Measurements from ENCODE around the gene PLAA. TPM values are rescaled to one million over a fixed set of nuclear protein-coding genes. Genes with fewer than 3 reads are reported as not detected.

PLAA gene
- total RNA-seq, 2 experiments from 2014 or later, result 29.8 to 31.9 TPM

DNA sequence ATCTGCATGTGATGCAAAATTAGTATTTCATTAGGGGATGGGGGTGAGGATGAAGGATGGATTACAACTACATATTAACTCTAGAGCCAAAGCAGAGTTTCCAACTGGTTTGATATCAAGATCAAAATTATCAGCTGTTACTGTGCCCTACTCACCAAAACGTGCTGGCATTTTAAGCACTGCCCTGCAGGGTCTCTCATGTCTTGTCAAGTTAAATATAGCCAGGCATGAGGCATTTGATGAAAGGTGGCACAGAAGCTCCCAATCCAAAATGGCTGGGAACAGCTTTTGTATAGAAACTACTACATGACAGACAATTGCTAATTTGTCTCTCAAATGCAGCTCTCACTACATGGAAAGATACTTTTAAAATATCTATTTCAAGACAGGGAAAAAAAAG is 27.3 kb downstream of the PLAA start:
- Mint-ChIP-seq H3K9me3 (no peaks in the 10 kb centered on the region), H3K36me3 (ENCODE audit: low read depth) (peaks cover 43% of the 10 kb centered on the region), H3K4me3 (no peak overlapping the region), H3K27ac (no peak overlapping the region), H3K4me1 (ENCODE audit: low read depth) (no peaks in the 10 kb centered on the region), H3K27me3 (no peaks in the 10 kb centered on the region)
- CTCF ChIA-PET, result no interaction called here
- ATAC-seq, result no peak
- no peak for DNase-seq
- TF ChIP-seq, protein P1, sequence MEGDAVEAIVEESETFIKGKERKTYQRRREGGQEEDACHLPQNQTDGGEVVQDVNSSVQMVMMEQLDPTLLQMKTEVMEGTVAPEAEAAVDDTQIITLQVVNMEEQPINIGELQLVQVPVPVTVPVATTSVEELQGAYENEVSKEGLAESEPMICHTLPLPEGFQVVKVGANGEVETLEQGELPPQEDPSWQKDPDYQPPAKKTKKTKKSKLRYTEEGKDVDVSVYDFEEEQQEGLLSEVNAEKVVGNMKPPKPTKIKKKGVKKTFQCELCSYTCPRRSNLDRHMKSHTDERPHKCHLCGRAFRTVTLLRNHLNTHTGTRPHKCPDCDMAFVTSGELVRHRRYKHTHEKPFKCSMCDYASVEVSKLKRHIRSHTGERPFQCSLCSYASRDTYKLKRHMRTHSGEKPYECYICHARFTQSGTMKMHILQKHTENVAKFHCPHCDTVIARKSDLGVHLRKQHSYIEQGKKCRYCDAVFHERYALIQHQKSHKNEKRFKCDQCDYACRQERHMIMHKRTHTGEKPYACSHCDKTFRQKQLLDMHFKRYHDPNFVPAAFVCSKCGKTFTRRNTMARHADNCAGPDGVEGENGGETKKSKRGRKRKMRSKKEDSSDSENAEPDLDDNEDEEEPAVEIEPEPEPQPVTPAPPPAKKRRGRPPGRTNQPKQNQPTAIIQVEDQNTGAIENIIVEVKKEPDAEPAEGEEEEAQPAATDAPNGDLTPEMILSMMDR (IDR thresholded peaks at IDR 0.05), result no peak
- POLR2A ChIA-PET, result no interaction called here
- intact Hi-C loops (cut with micrococcal nuclease), result no loop called here

DNA sequence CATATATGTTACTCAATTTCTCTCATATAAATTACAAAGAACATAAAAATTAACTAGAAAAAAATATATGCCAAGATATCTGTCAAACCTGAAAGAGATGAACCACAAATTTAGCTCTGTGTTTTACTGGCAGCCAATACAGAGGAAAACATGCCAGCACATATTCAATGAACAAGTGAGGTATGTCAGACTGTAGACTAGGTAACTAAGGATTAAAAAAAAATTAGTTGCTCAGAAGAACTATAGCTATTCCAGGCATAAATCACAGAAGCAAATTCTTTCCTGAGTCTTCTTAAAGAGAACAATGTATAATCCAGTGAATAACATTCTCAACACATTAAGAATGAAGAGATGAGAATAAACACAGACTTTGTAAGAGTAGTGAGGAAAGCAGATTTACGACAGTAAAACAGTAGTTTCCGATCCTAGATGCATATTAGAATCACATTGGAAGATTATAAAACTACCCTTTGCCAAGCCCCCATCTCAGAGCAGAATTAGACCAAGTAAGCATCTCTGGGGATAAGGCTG is 33.8 kb downstream of the PLAA start:
- ATAC-seq, result no peak
- peaks cover 24% of the 10 kb centered on the region for H3K36me3 Mint-ChIP-seq (ENCODE audit: low read depth)
- H3K4me3 Mint-ChIP-seq, result no peak overlapping the region
- H3K27ac Mint-ChIP-seq, result no peak overlapping the region
- POLR2A ChIA-PET, result no interaction called here
- no peaks in the 10 kb centered on the region for H3K4me1 Mint-ChIP-seq (ENCODE audit: low read depth)
- no peaks in the 10 kb centered on the region for H3K27me3 Mint-ChIP-seq
- intact Hi-C loops (cut with micrococcal nuclease), result no loop called here
- TF ChIP-seq, protein P1 (IDR thresholded peaks at IDR 0.05), result no peak
- H3K9me3 Mint-ChIP-seq, result no peaks in the 10 kb centered on the region
- CTCF ChIA-PET, result no interaction called here
- no peak for DNase-seq

DNA sequence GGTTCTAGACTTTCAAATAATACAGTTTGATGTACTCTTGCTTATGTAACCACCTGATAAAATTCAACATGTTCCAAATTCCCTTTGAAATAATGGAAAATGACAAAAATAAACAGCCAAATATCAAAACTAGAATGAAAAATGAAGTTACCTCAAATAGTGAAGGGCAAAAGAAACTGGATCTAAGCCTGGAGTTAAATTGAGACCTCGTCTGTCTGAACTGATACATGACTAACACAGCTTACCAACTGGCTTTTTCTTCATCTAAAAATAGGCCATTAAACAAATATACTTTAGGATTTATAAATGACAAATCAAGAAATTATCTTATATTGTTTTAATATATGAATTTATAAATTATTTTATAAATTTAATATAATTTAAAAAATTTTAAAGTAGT is 42.4 kb downstream of the PLAA start:
- peaks cover 29% of the 10 kb centered on the region for H3K36me3 Mint-ChIP-seq (ENCODE audit: low read depth)
- POLR2A ChIA-PET, result no interaction called here
- intact Hi-C loops (cut with micrococcal nuclease), result no loop called here
- no peak overlapping the region for H3K4me3 Mint-ChIP-seq
- CTCF ChIA-PET, result interaction anchor here (0.9 kb wide), 1 partner anchor 13 kb away, joined by 4 read pairs; no protein-coding TSS in a partner anchor
- no peak overlapping the region for H3K27ac Mint-ChIP-seq
- no peaks in the 10 kb centered on the region for H3K27me3 Mint-ChIP-seq
- no peak for ATAC-seq
- TF ChIP-seq, protein P1 (IDR thresholded peaks at IDR 0.05), result no peak
- H3K4me1 Mint-ChIP-seq (ENCODE audit: low read depth), result no peaks in the 10 kb centered on the region
- no peak for DNase-seq
- H3K9me3 Mint-ChIP-seq, result no peaks in the 10 kb centered on the region

DNA sequence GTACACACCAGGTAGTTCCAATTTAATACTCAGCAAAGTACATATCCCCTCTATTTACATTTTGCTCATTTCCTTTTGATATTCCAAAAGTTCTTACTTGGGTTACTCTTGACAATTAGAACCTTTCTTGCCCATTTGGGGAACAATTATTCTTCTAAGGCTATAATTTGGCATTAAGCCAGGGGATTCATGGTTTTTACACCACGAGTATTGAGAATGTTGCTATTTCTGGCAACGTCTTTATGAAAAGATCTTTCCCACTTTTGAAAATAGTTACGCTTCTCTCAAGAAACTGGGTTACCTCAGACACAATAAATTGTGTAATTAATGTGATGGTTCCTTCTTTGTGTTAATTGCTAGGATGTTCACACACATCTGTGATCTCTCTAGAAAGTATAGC is 43.0 kb downstream of the PLAA start:
- H3K9me3 Mint-ChIP-seq, result no peaks in the 10 kb centered on the region
- ATAC-seq, result no peak
- no peak for DNase-seq
- H3K36me3 Mint-ChIP-seq (ENCODE audit: low read depth), result peaks cover 25% of the 10 kb centered on the region
- H3K27ac Mint-ChIP-seq, result no peak overlapping the region
- no peak overlapping the region for H3K4me3 Mint-ChIP-seq
- TF ChIP-seq, protein P1 (IDR thresholded peaks at IDR 0.05), result no peak
- H3K27me3 Mint-ChIP-seq, result no peaks in the 10 kb centered on the region
- ChIA-PET POLR2A (no interaction called here), CTCF (no interaction called here)
- intact Hi-C loops (cut with micrococcal nuclease), result no loop called here
- H3K4me1 Mint-ChIP-seq (ENCODE audit: low read depth), result no peaks in the 10 kb centered on the region

DNA sequence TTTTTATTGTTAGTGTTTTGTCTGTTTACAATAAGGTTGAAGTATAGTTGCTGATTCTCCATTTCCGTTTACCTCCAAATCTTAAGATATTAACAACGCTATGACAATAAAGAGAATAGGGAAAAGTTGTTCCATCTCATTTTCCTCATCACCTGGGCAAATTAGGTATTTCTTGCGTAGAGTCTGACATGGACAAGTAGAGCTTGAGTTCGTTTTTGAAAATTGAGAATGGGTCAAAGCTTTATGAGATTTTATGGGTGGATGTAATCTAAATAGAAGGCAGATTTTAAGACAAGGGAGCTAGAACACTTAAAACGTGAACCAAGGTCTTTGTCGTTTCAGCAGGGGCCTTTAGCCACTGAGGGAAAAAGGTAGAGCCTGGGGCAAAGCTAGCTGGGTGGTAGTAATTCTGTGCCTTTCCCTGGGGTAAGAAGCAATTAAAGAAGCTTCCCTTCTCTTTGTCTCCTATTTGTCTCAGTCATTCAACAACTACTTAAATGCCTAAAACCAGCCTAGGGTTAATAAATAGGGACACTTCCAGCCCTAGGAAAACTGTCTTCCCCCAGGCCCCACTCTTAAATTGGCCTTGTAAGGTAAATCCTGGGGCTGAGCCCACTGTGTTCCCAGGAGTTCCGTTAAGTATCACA is 53.9 kb downstream of the PLAA start:
- Mint-ChIP-seq H3K4me3 (peak overlapping the region; percentile 90), H3K36me3 (ENCODE audit: low read depth) (peaks cover 9% of the 10 kb centered on the region), H3K9me3 (peaks cover 5% of the 10 kb centered on the region), H3K27me3 (no peaks in the 10 kb centered on the region), H3K4me1 (ENCODE audit: low read depth) (peaks cover 23% of the 10 kb centered on the region), H3K27ac (peak overlapping the region; percentile 99)
- ATAC-seq, result no peak
- CTCF ChIA-PET, result interaction anchor here (1.7 to 1.8 kb wide), 2 partner anchors 16 to 62 kb away, joined by 4 to 6 read pairs; no protein-coding TSS in a partner anchor
- TF ChIP-seq, protein P1 (IDR thresholded peaks at IDR 0.05), result no peak
- DNase-seq, result no peak
- intact Hi-C loops (cut with micrococcal nuclease), result loop anchor here (5.0 kb wide), 1 partner anchor 64 kb away; the partner anchor contains the start of gene IFT74
- POLR2A ChIA-PET, result interaction anchor here (1.5 to 2.3 kb wide), 3 partner anchors 50 to 54 kb away, joined by 3 to 15 read pairs (median 9); partner anchors contain the start of gene PLAA

All from activated CD8-positive, alpha-beta T cell treated with anti-CD3 and anti-CD28 coated beads for 36 hours (primary cell).